Upper lobe of left lung (tissue), 6 donors: Measurements from ENCODE around the gene ABCA8. TPM values are rescaled to one million over a fixed set of nuclear protein-coding genes. Genes with fewer than 3 reads are reported as not detected.

Experiments
- ATAC-seq, 2 donors: fragments of 200-7000 bp; cut with Tn5 transposase; one replicate each; pipeline ENCODE4 v1.9.1; 2022; ENCODE audit warnings: mild to moderate bottlenecking in 2 of 2, moderate library complexity in 2 of 2; ENCODE audit not compliant: low FRiP score in 2 of 2
- DNase-seq, 2 donors: peaks; one replicate each; pipeline ENCODE4 v3.0.0-alpha.2; 2019 to 2020
- H3K27ac ChIP-seq, 4 donors: fragments of 200-600 bp; sonication (generic); one replicate each; pipeline ENCODE4 v1.5.1; 2016 to 2019
- H3K27me3 ChIP-seq, 4 donors: fragments of 200-600 bp; sonication (generic); one replicate each; pipeline ENCODE4 v1.5.1; 2017 to 2019
- H3K36me3 ChIP-seq, 4 donors: fragments of 200-600 bp; sonication (generic); one replicate each; pipeline ENCODE4 v1.5.1; 2016 to 2019
- H3K4me1 ChIP-seq, 4 donors: fragments of 200-600 bp; sonication (generic); one replicate each; pipeline ENCODE4 v1.5.1; 2018 to 2019
- H3K4me3 ChIP-seq, 4 donors: fragments of 200-600 bp; sonication (generic); one replicate each; pipeline ENCODE4 v1.5.1; 2017 to 2019; ENCODE audit warnings: mild to moderate bottlenecking in 2 of 4, moderate library complexity in 1 of 4
- H3K9me3 ChIP-seq, 4 donors: fragments of 200-600 bp; sonication (generic); one replicate each; pipeline ENCODE4 v1.5.1; 2018 to 2019
- CTCF ChIP-seq, 6 experiments: fragments of 450-650 bp in 4 of 6; fragments of 200-600 bp in 2 of 6; sonication (generic) in 2 of 6; IDR thresholded peaks; one replicate each; pipeline ENCODE4 v1.5.1; 2016 to 2019; ENCODE audit warnings: antibody characterized with exemption in 6 of 6
- EP300 ChIP-seq, 4 donors: sonication (generic); formaldehyde crosslinking; IDR thresholded peaks; one replicate each; pipeline ENCODE4 v1.5.1; 2017; ENCODE audit warnings: antibody characterized with exemption in 4 of 4, control low read depth in 2 of 4
- POLR2A ChIP-seq, 4 donors: fragments of 450-650 bp; IDR thresholded peaks; one replicate each; pipeline ENCODE4 v1.5.1; 2016 to 2017; ENCODE audit warnings: antibody characterized with exemption in 4 of 4, mild to moderate bottlenecking in 2 of 4
- POLR2AphosphoS5 ChIP-seq, 2 donors: sonication (generic); formaldehyde crosslinking; IDR thresholded peaks; one replicate each; pipeline ENCODE4 v1.5.1; 2017; ENCODE audit warnings: antibody characterized with exemption in 2 of 2
- WGBS, 2 donors: methylation state at CpG; one replicate each; pipeline ENCODE4 v1.1.5; 2017 to 2018; 5-methylcytosine and 5-hydroxymethylcytosine counted together
- total RNA-seq, 6 donors: library from RNA; depleted of rRNA in 4 of 6; stranded (reverse); fragments of >200 nt in 4 of 6; gene quantifications; one replicate each; pipeline versions ENCODE4 v1.1.0 to v1.2.1, GENCODE V29; 2016 to 2021
- donor health status: DM: no; HTN: no; CAD: no; lungs with moderate emphysema.
- donor health status: DM: no; HTN: yes; CAD: no; lungs with severe emphysema.

ABCA8 gene
- total RNA-seq, 6 donors from 2014 or later = 26.2 to 86.9 (median 42.9) TPM

DNA sequence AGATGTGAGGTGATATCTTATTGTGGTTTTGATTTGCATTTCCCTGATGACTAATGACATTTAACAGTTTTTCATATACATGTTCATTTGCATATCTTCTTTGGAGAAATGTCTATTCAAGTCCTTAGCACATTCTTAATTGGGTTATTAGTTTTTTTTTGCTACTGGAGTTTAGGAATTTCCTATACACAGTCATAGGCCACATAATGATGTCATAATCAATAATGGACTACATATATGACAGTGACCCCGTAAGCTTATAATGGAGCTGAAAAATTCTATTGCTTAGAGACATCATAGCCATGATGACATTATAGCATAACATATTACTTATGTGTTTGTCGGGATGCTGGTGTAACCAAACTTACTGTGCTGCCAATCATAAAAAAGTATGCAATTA, 83.7 kb downstream of the ABCA8 start:
- Histone ChIP-seq H3K4me1 (no peaks in the 10 kb centered on the region), H3K27ac (no peak overlapping the region), H3K9me3 (no peaks in the 10 kb centered on the region), H3K4me3 (no peak overlapping the region), H3K36me3 (peaks cover 0 to 3% (median 0%) of the 10 kb centered on the region in 4 donors), H3K27me3 (no peaks in the 10 kb centered on the region)
- no peak for ATAC-seq
- 88 to 89% methylated on average over 2 of the region's 2 CpGs for WGBS, 2 donors
- no peak for DNase-seq
- TF ChIP-seq POLR2A (IDR thresholded peaks at IDR 0.05) (no peak), EP300 (IDR thresholded peaks at IDR 0.05) (no peak), POLR2AphosphoS5 (IDR thresholded peaks at IDR 0.05) (no peak), CTCF (IDR thresholded peaks at IDR 0.05) (no peak)

GRCh38 chr17:68870976-68871375, 84.2 kb downstream of the ABCA8 start:
- no peak for TF ChIP-seq EP300 (IDR thresholded peaks at IDR 0.05)
- TF ChIP-seq POLR2A (IDR thresholded peaks at IDR 0.05) = no peak
- no peak for TF ChIP-seq CTCF (IDR thresholded peaks at IDR 0.05)
- no peak for TF ChIP-seq POLR2AphosphoS5 (IDR thresholded peaks at IDR 0.05)
- H3K36me3 ChIP-seq = peaks cover 0 to 3% (median 0%) of the 10 kb centered on the region in 4 donors

DNA sequence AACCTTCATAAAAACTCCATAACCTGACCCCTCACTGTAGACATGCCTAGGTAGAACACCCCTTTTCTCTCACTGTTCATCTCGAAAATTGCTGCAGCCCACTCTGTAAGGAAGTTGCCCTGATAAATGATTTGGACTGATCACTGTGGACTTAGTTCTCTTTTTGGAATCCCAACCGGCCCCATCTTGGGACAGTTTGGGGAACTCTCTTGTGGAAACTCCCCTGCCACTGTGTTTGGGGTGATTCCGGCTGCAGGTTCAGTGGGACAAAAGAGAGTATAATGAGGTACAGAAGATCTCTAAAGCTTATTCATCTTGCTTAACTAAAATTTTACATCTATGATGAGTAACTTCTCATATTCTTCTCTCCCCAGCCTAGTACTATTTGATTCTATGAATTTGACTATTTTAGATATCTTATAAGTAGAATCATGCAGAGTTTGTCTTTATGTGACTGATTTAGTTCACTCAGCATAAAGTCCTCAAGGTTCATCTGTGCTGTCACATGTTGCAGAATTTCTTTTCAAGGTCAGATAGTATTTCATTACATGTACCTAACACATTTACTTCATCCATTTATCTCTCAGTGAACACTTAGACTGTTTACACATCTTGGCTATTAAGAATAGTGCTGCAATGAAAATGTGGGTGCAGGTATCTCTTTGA, 84.9 kb downstream of the ABCA8 start:
- TF ChIP-seq EP300 (IDR thresholded peaks at IDR 0.05) (no peak), CTCF (IDR thresholded peaks at IDR 0.05) (no peak), POLR2AphosphoS5 (IDR thresholded peaks at IDR 0.05) (no peak)
- Histone ChIP-seq H3K27me3 (no peaks in the 10 kb centered on the region), H3K27ac (no peak overlapping the region), H3K4me3 (no peak overlapping the region), H3K36me3 (peaks cover 0 to 3% (median 0%) of the 10 kb centered on the region in 4 donors), H3K9me3 (no peaks in the 10 kb centered on the region), H3K4me1 (no peaks in the 10 kb centered on the region)
- ATAC-seq (no peak), DNase-seq (no peak)
- 81 to 89% methylated on average over 3 of the region's 3 CpGs for WGBS, 2 donors

More at GRCh38 chr17:68870976-68871375, 84.2 kb downstream of the ABCA8 start:
- 36 to 78% methylated on average over 1 of the region's 1 CpG for WGBS, 2 donors
- no peak for ATAC-seq
- Histone ChIP-seq H3K27ac (no peak overlapping the region), H3K4me3 (no peak overlapping the region), H3K9me3 (no peaks in the 10 kb centered on the region), H3K4me1 (no peaks in the 10 kb centered on the region), H3K27me3 (no peaks in the 10 kb centered on the region)
- no peak for DNase-seq

DNA sequence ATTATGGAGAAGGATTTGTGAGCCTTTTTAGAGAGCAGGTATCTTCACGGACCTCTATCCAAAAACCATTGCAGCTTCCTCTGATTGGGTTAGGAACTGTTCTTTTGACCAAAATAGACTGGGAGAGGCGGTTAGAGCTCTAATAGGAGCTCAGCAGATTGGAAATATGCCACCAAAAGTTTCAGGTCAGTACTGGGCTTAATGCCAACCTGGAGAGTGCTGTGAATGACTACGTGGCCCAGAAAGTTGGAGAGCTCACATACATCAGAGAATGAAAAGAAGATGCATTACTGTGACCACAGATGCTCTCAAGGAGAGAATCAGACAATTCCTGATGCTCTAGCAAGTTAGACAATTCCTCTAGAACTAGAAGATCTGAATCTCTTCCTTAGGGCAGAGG, 86.5 kb downstream of the ABCA8 start:
- no peak for TF ChIP-seq POLR2A (IDR thresholded peaks at IDR 0.05)
- TF ChIP-seq CTCF (IDR thresholded peaks at IDR 0.05) = no peak
- TF ChIP-seq POLR2AphosphoS5 (IDR thresholded peaks at IDR 0.05) = no peak
- no peak for TF ChIP-seq EP300 (IDR thresholded peaks at IDR 0.05)
- no peak overlapping the region for H3K4me3 ChIP-seq
- 29 to 45% methylated on average over 3 of the region's 3 CpGs for WGBS, 2 donors
- no peaks in the 10 kb centered on the region for H3K27me3 ChIP-seq
- no peak overlapping the region for H3K27ac ChIP-seq
- peaks cover 0 to under 1% (median 0%) of the 10 kb centered on the region in 4 donors for H3K36me3 ChIP-seq
- ATAC-seq = peak in 1 of 2 donors; percentile 49
- no peaks in the 10 kb centered on the region for H3K4me1 ChIP-seq
- H3K9me3 ChIP-seq = no peaks in the 10 kb centered on the region
- DNase-seq = no peak
